Glutamatergic neuron (in vitro differentiated cells): ENCODE results near the gene TMEM41A. TPM values are rescaled to one million over a fixed set of nuclear protein-coding genes. Genes with fewer than 3 reads are reported as not detected.
"Not testable (repeated sequence)": the region's sequence is repeated elsewhere in the genome, so short reads cannot be mapped to it uniquely, and the experiment has no call there.

Source experiments
- DNase-seq: peaks from one replicate; pipeline ENCODE4 v3.0.0; 2022
- H3K27ac Mint-ChIP-seq: one replicate; pipeline ENCODE4 v1.8.0; 2020; ENCODE audit warnings: mild to moderate bottlenecking, mixed read lengths, inconsistent platforms; ENCODE audit not compliant: unreplicated experiment
- H3K27me3 Mint-ChIP-seq: one replicate; pipeline ENCODE4 v1.8.0; 2020; ENCODE audit warnings: mild to moderate bottlenecking, moderate library complexity, mixed read lengths, inconsistent platforms; ENCODE audit not compliant: unreplicated experiment
- H3K36me3 Mint-ChIP-seq: one replicate; pipeline ENCODE4 v1.8.0; 2020; ENCODE audit warnings: mild to moderate bottlenecking, mixed read lengths, inconsistent platforms; ENCODE audit not compliant: unreplicated experiment
- H3K4me1 Mint-ChIP-seq: one replicate; pipeline ENCODE4 v1.8.0; 2020; ENCODE audit warnings: mild to moderate bottlenecking, low read depth, mixed read lengths, inconsistent platforms; ENCODE audit not compliant: unreplicated experiment
- H3K4me3 Mint-ChIP-seq: one replicate; pipeline ENCODE4 v1.8.0; 2020; ENCODE audit warnings: mild to moderate bottlenecking, mixed read lengths, inconsistent platforms; ENCODE audit not compliant: unreplicated experiment
- H3K9me3 Mint-ChIP-seq: one replicate; pipeline ENCODE4 v1.8.0; 2020; ENCODE audit warnings: mild to moderate bottlenecking, moderate library complexity, mixed read lengths, inconsistent platforms; ENCODE audit not compliant: unreplicated experiment
- CTCF ChIP-seq: fragments of 200-600 bp; sonication (generic); IDR thresholded peaks from one replicate; pipeline ENCODE4 v1.5.0; 2021; ENCODE audit not compliant: partially characterized antibody, unreplicated experiment
- total RNA-seq: library from RNA; stranded (reverse); fragmentation: NEBNext Ultra II Directional; extraction: Animal tissue kit (Norgen Biotek cat#: 25700); gene quantifications from one replicate; pipeline ENCODE4 v1.2.1, GENCODE V29; 2021; ENCODE audit not compliant: unreplicated experiment

TMEM41A gene
- total RNA-seq, 1 donor from 2014 or later: 12.6 TPM

- Mint-ChIP-seq H3K4me3 (no peak overlapping the region), H3K36me3 (peaks cover 8% of the 10 kb centered on the region), H3K4me1 (no peaks in the 10 kb centered on the region), H3K9me3 (peaks cover 10% of the 10 kb centered on the region), H3K27me3 (peaks cover 2% of the 10 kb centered on the region), H3K27ac (no peak overlapping the region)
- TF ChIP-seq CTCF: no peak
- DNase-seq: no peak
These were observed 28.5 kb downstream of the TMEM41A start for GRCh38 chr3:185470323-185470722.

DNA sequence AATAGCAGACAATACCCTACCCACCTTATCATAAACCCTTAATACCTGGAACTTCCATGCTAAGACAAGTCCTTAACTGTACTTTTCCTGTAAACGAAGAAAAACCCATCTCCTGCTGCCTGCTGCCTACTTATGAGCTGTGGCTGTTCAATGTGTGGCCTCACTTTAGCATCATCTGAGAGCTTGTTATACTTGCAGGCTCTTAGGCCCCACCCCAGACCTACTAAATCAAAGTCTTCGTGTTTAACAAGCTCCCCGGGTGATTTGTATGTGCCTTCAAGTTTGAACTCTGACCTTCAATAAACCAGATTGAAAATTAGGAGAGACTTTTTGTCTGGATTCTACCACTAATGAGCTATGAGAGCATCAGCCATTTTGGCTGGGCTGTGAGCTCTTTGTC, 29.3 kb downstream of the TMEM41A start:
- H3K27me3 Mint-ChIP-seq: peaks cover 2% of the 10 kb centered on the region
- H3K27ac Mint-ChIP-seq: no peak overlapping the region
- TF ChIP-seq CTCF: no peak
- no peaks in the 10 kb centered on the region for H3K4me1 Mint-ChIP-seq
- H3K4me3 Mint-ChIP-seq: no peak overlapping the region
- H3K36me3 Mint-ChIP-seq: peaks cover 10% of the 10 kb centered on the region
- no peak for DNase-seq
- peaks cover 8% of the 10 kb centered on the region for H3K9me3 Mint-ChIP-seq

GRCh38 chr3:185466123-185466522, 32.7 kb downstream of the TMEM41A start:
- not testable (repeated sequence) for H3K4me1 Mint-ChIP-seq, H3K27me3 Mint-ChIP-seq, H3K4me3 Mint-ChIP-seq, H3K9me3 Mint-ChIP-seq, DNase-seq, H3K27ac Mint-ChIP-seq
- peaks cover 19% of the 10 kb centered on the region for H3K36me3 Mint-ChIP-seq

GRCh38 chr3:185465471-185465870, 33.4 kb downstream of the TMEM41A start:
- Mint-ChIP-seq H3K4me1 (no peaks in the 10 kb centered on the region), H3K36me3 (peaks cover 19% of the 10 kb centered on the region), H3K27ac (no peak overlapping the region), H3K9me3 (peaks cover 2% of the 10 kb centered on the region), H3K4me3 (no peak overlapping the region), H3K27me3 (peaks cover 4% of the 10 kb centered on the region)
- DNase-seq: no peak
- no peak for TF ChIP-seq CTCF

DNA sequence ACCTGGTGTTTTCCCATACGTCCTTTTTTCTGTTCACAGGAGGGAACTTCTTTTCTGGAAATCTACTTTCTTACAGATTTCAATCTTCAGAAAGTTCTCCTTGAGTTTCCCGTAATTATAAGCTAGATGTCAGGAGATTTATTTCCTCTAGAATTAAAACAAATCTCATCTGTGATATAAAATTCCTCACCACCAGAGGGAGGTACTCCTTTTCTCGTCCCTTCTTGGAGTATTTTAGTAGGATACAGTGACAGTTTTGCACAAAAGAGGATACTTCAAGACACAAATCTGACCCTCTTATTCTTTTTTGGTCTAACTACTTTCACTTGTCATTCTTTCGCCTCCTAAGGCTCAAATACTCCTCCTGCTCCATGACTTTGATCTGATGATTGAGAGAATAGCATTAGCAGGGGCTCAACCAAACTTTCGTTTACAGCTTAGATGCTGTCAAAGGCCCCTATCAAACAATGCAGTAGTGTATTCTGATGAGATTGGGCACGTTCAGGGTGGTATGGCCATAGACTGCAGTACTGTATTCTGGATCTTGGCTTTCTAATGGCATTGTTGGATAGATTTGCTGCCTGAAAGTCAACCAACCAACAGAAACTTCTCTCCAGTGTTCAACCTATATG, 38.0 kb downstream of the TMEM41A start:
- DNase-seq: no peak
- no peaks in the 10 kb centered on the region for H3K4me1 Mint-ChIP-seq
- H3K27ac Mint-ChIP-seq: no peak overlapping the region
- peaks cover 5% of the 10 kb centered on the region for H3K9me3 Mint-ChIP-seq
- H3K27me3 Mint-ChIP-seq: peaks cover 2% of the 10 kb centered on the region
- peak; percentile 34 for TF ChIP-seq CTCF
- H3K4me3 Mint-ChIP-seq: no peak overlapping the region
- H3K36me3 Mint-ChIP-seq: peaks cover 20% of the 10 kb centered on the region
